ENCODE measurements around the gene PKDREJ.

The PKDREJ gene

DNA sequence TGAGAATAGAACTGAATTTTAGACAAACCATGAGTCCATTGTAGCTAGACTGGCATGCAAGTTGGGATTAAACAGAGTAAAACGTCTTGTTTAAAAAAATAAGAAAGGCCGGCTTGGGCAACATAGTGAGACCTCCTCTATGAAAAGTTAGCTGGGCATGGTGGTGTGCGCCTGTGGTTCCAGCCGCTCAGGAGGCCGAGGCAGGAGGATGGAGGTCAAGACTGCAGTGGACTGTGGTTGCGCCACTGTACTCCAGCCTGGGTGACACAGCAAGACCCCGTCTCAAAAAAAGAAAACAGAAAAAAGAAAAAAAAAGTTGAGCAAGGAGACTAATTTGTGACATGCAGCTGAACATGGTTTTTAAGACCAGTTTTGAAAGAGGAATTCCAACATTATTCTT lies 36.6 kb downstream of the PKDREJ start:
- no peak overlapping the region for H3K27ac ChIP-seq (ENCODE audit: low read length)
- H3K9me2 ChIP-seq (replicated peaks; ENCODE audit: insufficient read depth, low read length): no peaks in the 10 kb centered on the region
- no peaks in the 10 kb centered on the region for H3K27me3 ChIP-seq (replicated peaks; ENCODE audit: insufficient read depth, low read length)
- no peaks in the 10 kb centered on the region for H3K4me1 ChIP-seq (ENCODE audit: low read length)
- no peaks in the 10 kb centered on the region for H3K79me2 ChIP-seq (ENCODE audit: low read length)
- no peaks in the 10 kb centered on the region for H3K36me3 ChIP-seq (replicated peaks; ENCODE audit: insufficient read depth, low read length)
- no peak overlapping the region for H2AFZ ChIP-seq (ENCODE audit: low read length)
- H3K4me3 ChIP-seq (ENCODE audit: low read length): no peak overlapping the region
- DNase-seq: no peak
- no peaks in the 10 kb centered on the region for H3K9me3 ChIP-seq (replicated peaks; ENCODE audit: insufficient read depth, low read length)
- no peak overlapping the region for H3K9ac ChIP-seq (ENCODE audit: low read length)
- no peaks in the 10 kb centered on the region for H4K20me1 ChIP-seq (ENCODE audit: insufficient read depth, low read length)
- H3K4me2 ChIP-seq (ENCODE audit: low read depth, low read length): no peak overlapping the region
- no peaks in the 10 kb centered on the region for H3F3A ChIP-seq (ENCODE audit: insufficient read depth, low read length)
- TF ChIP-seq EZH2phosphoT487 (IDR thresholded peaks at IDR 0.05; ENCODE audit: low read length) (no peak), CTCF (IDR thresholded peaks at IDR 0.05; ENCODE audit: low read length) (no peak), EZH2 (optimal IDR thresholded peaks at IDR 0.05; ENCODE audit: low read depth, low read length) (no peak)

DNA sequence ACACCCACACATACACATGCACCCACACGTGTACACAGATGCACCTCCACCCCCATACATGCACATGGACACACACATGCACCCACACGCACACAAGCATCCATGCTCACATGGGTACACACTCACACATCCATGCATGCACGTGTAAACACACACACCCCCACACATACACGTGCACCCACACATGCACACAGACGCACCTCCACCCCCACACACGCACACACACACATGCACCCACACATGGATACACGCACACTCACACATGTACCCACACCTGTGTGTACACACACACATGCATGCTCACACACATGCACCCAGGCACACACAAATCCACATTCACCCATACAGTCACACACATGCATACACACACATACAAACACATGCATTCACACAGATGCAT lies 37.5 kb downstream of the PKDREJ start:
- Histone ChIP-seq H3F3A (ENCODE audit: insufficient read depth, low read length) (no peaks in the 10 kb centered on the region), H3K27me3 (replicated peaks; ENCODE audit: insufficient read depth, low read length) (no peaks in the 10 kb centered on the region), H3K4me2 (ENCODE audit: low read depth, low read length) (no peak overlapping the region), H3K79me2 (ENCODE audit: low read length) (no peaks in the 10 kb centered on the region), H3K9me3 (replicated peaks; ENCODE audit: insufficient read depth, low read length) (no peaks in the 10 kb centered on the region), H3K9me2 (replicated peaks; ENCODE audit: insufficient read depth, low read length) (no peaks in the 10 kb centered on the region), H3K36me3 (replicated peaks; ENCODE audit: insufficient read depth, low read length) (no peaks in the 10 kb centered on the region), H3K4me1 (ENCODE audit: low read length) (no peaks in the 10 kb centered on the region), H3K9ac (ENCODE audit: low read length) (no peak overlapping the region), H3K4me3 (ENCODE audit: low read length) (no peak overlapping the region), H3K27ac (ENCODE audit: low read length) (no peak overlapping the region), H2AFZ (ENCODE audit: low read length) (no peak overlapping the region), H4K20me1 (ENCODE audit: insufficient read depth, low read length) (no peaks in the 10 kb centered on the region)
- no peak for TF ChIP-seq EZH2phosphoT487 (IDR thresholded peaks at IDR 0.05; ENCODE audit: low read length)
- TF ChIP-seq CTCF (IDR thresholded peaks at IDR 0.05; ENCODE audit: low read length): no peak
- TF ChIP-seq EZH2 (optimal IDR thresholded peaks at IDR 0.05; ENCODE audit: low read depth, low read length): no peak
- no peak for DNase-seq

DNA sequence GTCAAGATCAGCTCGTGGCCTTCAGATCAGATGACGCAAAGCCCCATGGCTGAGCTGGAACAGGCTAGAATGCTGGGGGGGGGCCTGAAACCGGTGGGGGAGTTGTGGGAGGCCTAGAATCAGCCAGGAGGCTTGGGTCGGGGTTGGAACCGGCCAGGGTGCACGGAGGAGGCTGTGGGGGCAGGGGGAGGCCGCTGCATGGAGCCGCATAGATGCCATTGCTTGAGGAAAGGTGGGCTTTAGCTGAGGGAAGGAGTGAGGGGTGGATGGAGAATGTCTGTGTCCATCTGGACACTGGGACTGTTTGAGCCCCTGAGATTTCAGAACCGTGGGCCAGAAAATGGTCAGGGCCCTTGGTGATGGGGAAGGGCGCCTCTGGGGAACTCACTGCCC lies 38.2 kb downstream of the PKDREJ start:
- peaks cover 2% of the 10 kb centered on the region for H3F3A ChIP-seq (ENCODE audit: insufficient read depth, low read length)
- DNase-seq: no peak
- peaks cover 6% of the 10 kb centered on the region for H3K4me1 ChIP-seq (ENCODE audit: low read length)
- no peak for TF ChIP-seq CTCF (IDR thresholded peaks at IDR 0.05; ENCODE audit: low read length)
- no peak for TF ChIP-seq EZH2 (optimal IDR thresholded peaks at IDR 0.05; ENCODE audit: low read depth, low read length)
- TF ChIP-seq EZH2phosphoT487 (IDR thresholded peaks at IDR 0.05; ENCODE audit: low read length): no peak
- no peaks in the 10 kb centered on the region for H3K9me3 ChIP-seq (replicated peaks; ENCODE audit: insufficient read depth, low read length)
- H3K9me2 ChIP-seq (replicated peaks; ENCODE audit: insufficient read depth, low read length): no peaks in the 10 kb centered on the region
- no peak overlapping the region for H3K4me2 ChIP-seq (ENCODE audit: low read depth, low read length)
- H3K27ac ChIP-seq (ENCODE audit: low read length): no peak overlapping the region
- no peaks in the 10 kb centered on the region for H3K79me2 ChIP-seq (ENCODE audit: low read length)
- H2AFZ ChIP-seq (ENCODE audit: low read length): no peak overlapping the region
- no peak overlapping the region for H3K9ac ChIP-seq (ENCODE audit: low read length)
- H3K27me3 ChIP-seq (replicated peaks; ENCODE audit: insufficient read depth, low read length): no peaks in the 10 kb centered on the region
- no peaks in the 10 kb centered on the region for H4K20me1 ChIP-seq (ENCODE audit: insufficient read depth, low read length)
- H3K36me3 ChIP-seq (replicated peaks; ENCODE audit: insufficient read depth, low read length): no peaks in the 10 kb centered on the region
- no peak overlapping the region for H3K4me3 ChIP-seq (ENCODE audit: low read length)

Data from MM.1S (cell line).